GM23248 (cell line): ENCODE measurements around the gene LSM14A. TPM values are rescaled to one million over a fixed set of nuclear protein-coding genes. Genes with fewer than 3 reads are reported as not detected.
A peak's percentile ranks its signal among the peaks of the same experiment; 100 is the strongest.

Experiments used
- DNase-seq: peaks from one replicate; pipeline ENCODE4 v3.0.0-alpha.2; 2015
- H2AFZ ChIP-seq: fragments of 200-600 bp; sonication (generic); 2 replicates; pipeline ENCODE4 v1.6.1; 2016; ENCODE audit warnings: antibody characterized with exemption
- H3F3A ChIP-seq: fragments of 200-600 bp; sonication (generic); 2 replicates; pipeline ENCODE4 v1.6.1; 2016; ENCODE audit warnings: mild to moderate bottlenecking, antibody characterized with exemption, mixed run types; ENCODE audit not compliant: insufficient read depth
- H3K27ac ChIP-seq: fragments of 200-600 bp; sonication (generic); 2 replicates; pipeline ENCODE4 v1.5.1; 2016; ENCODE audit warnings: mild to moderate bottlenecking
- H3K27me3 ChIP-seq: fragments of 200-600 bp; sonication (generic); replicated peaks from 2 replicates; pipeline ENCODE4 v1.6.1; 2016; ENCODE audit warnings: mild to moderate bottlenecking; ENCODE audit not compliant: insufficient read depth
- H3K36me3 ChIP-seq: fragments of 200-600 bp; sonication (generic); 2 replicates; pipeline ENCODE4 v1.6.1; 2016; ENCODE audit warnings: low read depth, mild to moderate bottlenecking
- H3K4me1 ChIP-seq: fragments of 200-600 bp; sonication (generic); 2 replicates; pipeline ENCODE4 v1.6.1; 2016; ENCODE audit warnings: mild to moderate bottlenecking; ENCODE audit not compliant: insufficient read depth
- H3K4me2 ChIP-seq: fragments of 200-600 bp; sonication (generic); one replicate; pipeline ENCODE4 v1.6.1; 2016; ENCODE audit warnings: mild to moderate bottlenecking; ENCODE audit not compliant: unreplicated experiment
- H3K4me3 ChIP-seq: fragments of 200-600 bp; sonication (generic); 2 replicates; pipeline ENCODE4 v1.5.1; 2016; ENCODE audit warnings: mild to moderate bottlenecking
- H3K79me2 ChIP-seq: fragments of 200-600 bp; sonication (generic); 2 replicates; pipeline ENCODE4 v1.6.1; 2016; ENCODE audit warnings: mild to moderate bottlenecking; ENCODE audit not compliant: insufficient read depth
- H3K9ac ChIP-seq: fragments of 200-600 bp; sonication (generic); 2 replicates; pipeline ENCODE4 v1.6.1; 2016; ENCODE audit warnings: mild to moderate bottlenecking
- H3K9me2 ChIP-seq: fragments of 200-600 bp; sonication (generic); 2 replicates; pipeline ENCODE4 v1.6.1; 2016; ENCODE audit warnings: mixed run types, mild to moderate bottlenecking, moderate library complexity; ENCODE audit not compliant: insufficient read depth
- H3K9me3 ChIP-seq: fragments of 200-600 bp; sonication (generic); one replicate; pipeline ENCODE4 v1.6.1; 2017; ENCODE audit warnings: low read depth
- H4K20me1 ChIP-seq: fragments of 200-600 bp; sonication (generic); 2 replicates; pipeline ENCODE4 v1.6.0; 2016; ENCODE audit not compliant: insufficient read depth
- EZH2 ChIP-seq: fragments of 200-600 bp; sonication (generic); IDR thresholded peaks from 2 replicates; pipeline ENCODE4 v1.6.1; 2018; ENCODE audit warnings: antibody characterized with exemption, mild to moderate bottlenecking; ENCODE audit not compliant: insufficient read depth, poor library complexity, severe bottlenecking
- EZH2phosphoT487 ChIP-seq: fragments of 200-600 bp; sonication (generic); IDR thresholded peaks from 2 replicates; pipeline ENCODE4 v1.6.1; 2018; ENCODE audit warnings: antibody characterized with exemption, moderate library complexity, mild to moderate bottlenecking, low read depth; ENCODE audit not compliant: insufficient read depth
- WGBS, 2 experiments: methylation state at CpG; one replicate each; pipeline ENCODE4 v1.1.6; 2015 to 2017; ENCODE audit warnings: low lambda C conversion rate in 2 of 2, low coverage in 1 of 2; ENCODE audit errors: missing lambda C conversion rate in 2 of 2; 5-methylcytosine and 5-hydroxymethylcytosine counted together
- in situ Hi-C: fragments of 300-500 bp; cut with MboI; formaldehyde crosslinking; loops from 2 replicates; pipeline ENCODE4 v1.15.0; 2020
- polyA plus RNA-seq: library from polyadenylated mRNA; unstranded; fragments of >200 nt; fragmentation: Nextera tagmentation; extraction: Ambion mirVana; gene quantifications from 2 replicates; pipeline ENCODE4 v1.2.1, GENCODE V29; 2016
- total RNA-seq: library from RNA; depleted of rRNA; stranded (reverse); fragments of >200 nt; shearing (Covaris generic); gene quantifications from 2 replicates; pipeline ENCODE4 v1.2.3, GENCODE V29; 2014

Gene LSM14A
- total and polyA plus RNA-seq, 2 experiments from 2014 or later: 66.1 to 71.7 TPM

DNA sequence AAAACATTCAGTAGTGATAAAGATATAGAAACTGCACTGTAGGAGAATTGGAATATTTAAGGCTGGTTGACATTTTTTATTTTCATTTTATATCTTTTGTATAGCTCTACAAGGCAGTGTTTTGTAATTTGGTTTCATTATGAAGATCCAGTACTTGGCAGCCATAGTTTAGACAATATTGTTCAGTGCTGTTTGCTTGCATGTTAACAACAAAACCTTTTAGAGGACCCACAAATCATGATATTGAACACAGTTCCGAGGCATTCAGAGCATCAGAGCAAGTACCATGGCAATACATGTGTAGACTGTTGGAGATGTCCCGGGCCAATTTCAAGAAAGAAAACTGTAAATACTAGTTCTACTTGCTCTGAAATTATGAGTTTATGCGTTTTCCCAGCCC lies 56.5 kb downstream of the LSM14A start:
- Histone ChIP-seq H3K4me2 (no peak overlapping the region), H3K4me1 (peaks cover 45% of the 10 kb centered on the region), H3K9me2 (no peaks in the 10 kb centered on the region), H2AFZ (no peak overlapping the region), H3K9me3 (no peaks in the 10 kb centered on the region), H3K79me2 (peaks cover 13% of the 10 kb centered on the region; the same call in 1 of the 2 replicates), H3K27ac (peak overlapping the region; percentile 53), H3F3A (peaks cover 69% of the 10 kb centered on the region), H3K4me3 (no peak overlapping the region), H3K9ac (peak overlapping the region; percentile 3; the same call in 1 of the 2 replicates), H3K36me3 (peaks cover 45% of the 10 kb centered on the region), H3K27me3 (no peaks in the 10 kb centered on the region), H4K20me1 (peaks cover 12% of the 10 kb centered on the region)
- WGBS, 2 experiments: 56 to 65% methylated on average over 3 of the region's 3 CpGs
- in situ Hi-C loops: no loop called here
- DNase-seq: no peak
- TF ChIP-seq EZH2phosphoT487: no peak
- no peak for TF ChIP-seq EZH2

DNA sequence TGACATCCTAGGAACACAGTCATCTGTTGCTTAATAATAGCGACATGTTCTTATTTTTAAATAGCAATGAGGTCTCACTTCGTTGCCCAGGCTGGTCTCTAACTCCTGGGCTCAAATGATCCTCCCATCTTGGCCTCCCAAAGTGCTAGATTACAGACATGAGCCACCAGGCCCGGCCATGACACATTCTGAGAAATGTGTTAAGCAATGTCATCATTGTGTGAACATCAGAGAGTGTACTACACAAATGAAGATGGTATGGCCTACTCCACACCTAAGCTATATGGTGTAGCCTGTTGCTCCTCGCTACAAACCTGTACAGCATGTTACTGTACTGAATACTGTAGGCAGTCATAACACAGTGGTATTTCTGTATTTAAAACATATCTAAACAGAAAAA lies 57.4 kb downstream of the LSM14A start:
- peaks cover 9% of the 10 kb centered on the region for H4K20me1 ChIP-seq
- no peak overlapping the region for H3K4me2 ChIP-seq
- no peaks in the 10 kb centered on the region for H3K27me3 ChIP-seq
- TF ChIP-seq EZH2: no peak
- TF ChIP-seq EZH2phosphoT487: no peak
- H3K9ac ChIP-seq: no peak overlapping the region
- WGBS, 2 experiments: 93 to 97% methylated on average over 4 of the region's 4 CpGs
- H3K4me3 ChIP-seq: no peak overlapping the region
- peaks cover 12% of the 10 kb centered on the region; the same call in 1 of the 2 replicates for H3K79me2 ChIP-seq
- peaks cover 75% of the 10 kb centered on the region for H3F3A ChIP-seq
- no peaks in the 10 kb centered on the region for H3K9me3 ChIP-seq
- peaks cover 39% of the 10 kb centered on the region for H3K36me3 ChIP-seq
- peaks cover 49% of the 10 kb centered on the region for H3K4me1 ChIP-seq
- DNase-seq: no peak
- H3K9me2 ChIP-seq: no peaks in the 10 kb centered on the region
- H3K27ac ChIP-seq: no peak overlapping the region
- in situ Hi-C loops: no loop called here
- no peak overlapping the region for H2AFZ ChIP-seq

DNA sequence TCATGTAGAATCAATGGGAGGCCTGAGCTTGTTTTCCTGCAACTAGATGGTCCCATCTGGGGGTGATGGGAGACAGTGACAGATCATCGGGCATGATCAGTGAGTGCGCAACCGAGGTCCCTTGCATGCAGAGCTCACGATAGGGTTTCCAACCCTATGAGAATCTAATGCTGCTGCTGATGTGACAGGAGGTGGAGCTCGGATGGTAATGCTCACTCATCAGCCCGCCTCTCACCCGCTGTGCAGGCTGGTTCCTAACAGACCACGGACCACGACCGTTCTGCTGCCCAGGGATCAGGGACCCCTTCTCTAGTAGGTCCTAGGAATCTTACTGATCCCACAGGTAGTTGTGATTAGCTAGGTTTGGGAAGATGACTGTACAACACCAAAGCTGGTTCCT lies 58.5 kb downstream of the LSM14A start:
- in situ Hi-C loops: no loop called here
- peaks cover 33% of the 10 kb centered on the region for H3K36me3 ChIP-seq

DNA sequence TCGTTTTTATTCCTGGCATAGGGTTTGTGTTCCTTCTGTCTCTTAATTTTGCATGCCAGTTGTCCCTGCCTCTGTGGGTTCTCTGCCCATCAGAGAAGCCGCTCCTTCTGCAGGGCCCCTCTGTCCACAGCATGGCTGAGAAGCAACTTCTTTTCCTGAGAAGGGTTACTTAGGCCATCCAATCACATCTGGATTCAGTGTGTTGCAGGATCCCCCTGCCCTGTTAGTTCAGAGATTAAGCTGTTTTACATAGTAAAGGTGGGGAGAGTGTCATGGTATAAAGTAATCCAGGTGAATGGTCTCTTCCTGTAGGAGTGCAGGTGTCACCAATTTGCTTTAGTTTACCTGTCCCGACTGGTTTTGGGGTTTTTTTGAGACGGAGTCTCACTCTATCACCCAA lies 59.1 kb downstream of the LSM14A start:
- no peak for DNase-seq
- Histone ChIP-seq H3K79me2 (peaks cover 11% of the 10 kb centered on the region; the same call in 1 of the 2 replicates), H3K27ac (no peak overlapping the region), H3K4me3 (no peak overlapping the region), H3F3A (peaks cover 68% of the 10 kb centered on the region), H3K36me3 (peaks cover 31% of the 10 kb centered on the region), H3K4me1 (peaks cover 42% of the 10 kb centered on the region), H3K9ac (no peak overlapping the region), H3K9me2 (no peaks in the 10 kb centered on the region), H2AFZ (no peak overlapping the region), H3K9me3 (no peaks in the 10 kb centered on the region), H3K27me3 (no peaks in the 10 kb centered on the region), H4K20me1 (peaks cover 4% of the 10 kb centered on the region; the same call in 1 of the 2 replicates), H3K4me2 (no peak overlapping the region)
- TF ChIP-seq EZH2 (no peak), EZH2phosphoT487 (no peak)
- in situ Hi-C loops: no loop called here
- WGBS, 2 experiments: 89 to 91% methylated on average over 4 of the region's 4 CpGs

More for the DNA sequence above, 58.5 kb downstream of the LSM14A start:
- Histone ChIP-seq H3K4me2 (no peak overlapping the region), H3F3A (peaks cover 66% of the 10 kb centered on the region), H3K27me3 (no peaks in the 10 kb centered on the region), H3K27ac (no peak overlapping the region), H3K79me2 (peaks cover 12% of the 10 kb centered on the region; the same call in 1 of the 2 replicates), H3K9ac (no peak overlapping the region), H3K9me3 (no peaks in the 10 kb centered on the region), H3K4me3 (no peak overlapping the region), H2AFZ (no peak overlapping the region), H3K9me2 (no peaks in the 10 kb centered on the region), H4K20me1 (peaks cover 4% of the 10 kb centered on the region; the same call in 1 of the 2 replicates), H3K4me1 (peaks cover 38% of the 10 kb centered on the region)
- 82 to 83% methylated on average over 10 of the region's 10 CpGs for WGBS, 2 experiments
- no peak for TF ChIP-seq EZH2phosphoT487
- no peak for TF ChIP-seq EZH2
- DNase-seq: no peak
